Measurements from ENCODE around the gene LARGE1.

The LARGE1 gene

DNA sequence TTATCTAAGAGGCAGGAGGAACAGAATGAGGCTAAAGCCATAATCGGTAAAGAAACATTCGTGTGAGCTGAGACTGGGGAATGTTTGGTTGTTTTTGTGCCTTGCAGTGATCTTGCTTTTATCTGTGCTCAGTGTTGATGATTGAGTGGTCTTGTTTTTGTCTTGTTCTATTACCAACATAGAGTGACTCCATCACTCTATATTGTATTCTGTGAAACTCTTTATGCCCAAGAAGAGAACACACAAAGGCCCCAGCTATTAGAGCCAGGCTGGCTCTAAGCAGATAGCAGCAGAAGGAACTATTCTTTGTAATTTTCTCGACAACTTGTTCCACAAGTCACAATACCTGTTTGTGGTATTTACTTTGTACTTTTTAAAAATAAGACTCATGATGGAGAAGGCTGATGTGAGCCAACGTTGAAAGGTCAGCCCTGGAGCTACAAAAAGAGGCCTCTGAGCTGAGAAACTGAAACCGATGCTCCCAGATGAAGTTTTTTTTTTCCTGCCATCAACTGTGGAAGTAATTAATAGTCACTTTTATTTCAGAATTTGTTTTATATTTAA, 68.4 kb downstream of the LARGE1 start:
- no peak for DNase-seq

DNA sequence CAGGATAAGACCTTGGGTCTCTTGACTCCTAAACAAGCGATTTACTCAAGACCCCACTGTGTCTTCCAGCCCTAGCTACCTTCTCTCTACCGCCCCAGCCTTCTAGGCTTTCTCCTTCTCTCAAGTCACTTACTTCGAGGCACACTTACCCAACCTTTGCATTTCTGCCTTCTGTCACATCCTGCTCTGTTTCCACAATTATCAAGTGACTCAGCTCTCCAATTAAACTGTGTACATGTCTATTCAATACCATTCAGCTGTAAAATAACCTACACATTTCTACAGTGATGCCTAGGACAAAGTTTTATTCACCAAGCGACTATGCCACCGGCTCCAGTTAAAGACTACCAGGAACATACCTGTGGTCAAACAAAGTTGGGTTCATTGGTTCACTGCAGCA, 69.0 kb downstream of the LARGE1 start:
- DNase-seq: no peak

DNA sequence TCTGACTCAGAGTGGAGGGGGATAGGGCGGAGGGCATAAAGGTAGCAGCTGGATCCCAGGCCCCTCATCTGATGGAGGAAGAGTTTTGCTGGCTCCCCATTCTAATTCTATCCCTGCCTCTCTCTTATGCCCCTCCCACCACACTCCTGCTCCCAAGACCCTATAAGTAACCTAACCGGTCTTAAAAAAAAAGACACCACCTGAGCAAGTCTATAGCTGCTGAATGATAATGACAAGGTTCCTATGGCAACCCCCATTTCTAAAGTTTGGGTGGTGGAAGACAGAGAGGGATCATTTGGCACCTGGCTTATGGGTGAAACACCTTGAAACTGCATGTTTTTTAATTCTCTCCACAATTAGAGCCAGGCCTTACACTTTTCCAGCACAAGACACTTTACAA, 69.6 kb downstream of the LARGE1 start:
- DNase-seq: no peak

DNA sequence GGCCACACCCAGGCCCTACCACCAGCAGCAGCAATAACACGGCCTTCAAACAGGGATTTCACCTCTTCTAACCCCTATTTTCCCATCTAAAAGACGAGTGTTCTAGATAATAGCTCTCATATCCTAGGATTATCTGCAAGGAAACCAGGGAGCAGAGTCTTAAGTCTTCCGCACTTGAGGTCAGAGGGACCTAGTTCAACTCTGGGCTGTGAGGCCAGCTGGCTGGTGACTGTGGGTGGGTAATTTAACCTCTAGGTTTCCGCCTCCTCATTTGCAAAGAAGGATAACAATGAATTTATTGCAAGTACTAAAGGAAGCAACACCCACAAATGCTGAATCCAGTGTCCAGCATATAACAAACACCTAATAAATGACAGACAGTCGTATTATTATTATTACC, 70.1 kb downstream of the LARGE1 start:
- DNase-seq: no peak

DNA sequence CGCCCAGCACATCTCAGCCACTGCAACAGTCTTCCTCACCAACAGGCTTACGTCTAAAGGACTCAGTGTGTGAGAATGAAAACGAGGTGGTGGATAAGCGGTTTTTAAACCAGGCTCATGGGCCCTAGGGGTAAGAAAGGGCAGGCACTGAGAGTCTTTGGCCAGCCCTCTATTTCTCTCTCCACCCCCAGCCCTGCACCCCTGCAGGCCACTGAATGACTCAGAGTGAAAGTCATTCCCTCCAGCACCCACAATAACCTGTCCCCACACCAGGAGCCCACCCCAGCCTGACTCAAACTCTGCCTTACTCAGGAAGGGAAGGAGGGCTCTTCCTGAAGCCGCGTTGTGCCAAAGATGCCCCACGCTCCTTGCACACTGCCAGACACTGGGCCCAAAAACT, 72.0 kb downstream of the LARGE1 start:
- no peak for DNase-seq

DNA sequence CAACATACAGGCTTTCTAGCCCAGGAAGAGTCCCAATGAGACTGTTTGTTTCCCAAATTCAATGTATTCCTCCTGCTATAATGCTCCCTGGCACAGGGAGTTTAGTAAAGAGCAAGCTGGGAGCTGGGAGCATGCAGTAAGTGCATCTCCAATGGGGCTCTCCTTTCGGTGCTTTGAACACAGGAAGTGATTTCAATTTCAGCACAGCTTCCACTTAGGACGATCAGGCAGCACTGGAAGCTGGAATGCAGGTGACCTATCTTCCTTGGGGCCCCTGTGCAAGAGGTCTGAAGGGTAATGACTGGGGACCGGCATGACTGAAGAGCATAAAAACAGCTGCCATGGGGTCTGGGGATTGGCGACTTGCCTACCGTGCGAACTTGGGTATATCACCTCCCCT, 76.0 kb downstream of the LARGE1 start:
- no peak for DNase-seq

DNA sequence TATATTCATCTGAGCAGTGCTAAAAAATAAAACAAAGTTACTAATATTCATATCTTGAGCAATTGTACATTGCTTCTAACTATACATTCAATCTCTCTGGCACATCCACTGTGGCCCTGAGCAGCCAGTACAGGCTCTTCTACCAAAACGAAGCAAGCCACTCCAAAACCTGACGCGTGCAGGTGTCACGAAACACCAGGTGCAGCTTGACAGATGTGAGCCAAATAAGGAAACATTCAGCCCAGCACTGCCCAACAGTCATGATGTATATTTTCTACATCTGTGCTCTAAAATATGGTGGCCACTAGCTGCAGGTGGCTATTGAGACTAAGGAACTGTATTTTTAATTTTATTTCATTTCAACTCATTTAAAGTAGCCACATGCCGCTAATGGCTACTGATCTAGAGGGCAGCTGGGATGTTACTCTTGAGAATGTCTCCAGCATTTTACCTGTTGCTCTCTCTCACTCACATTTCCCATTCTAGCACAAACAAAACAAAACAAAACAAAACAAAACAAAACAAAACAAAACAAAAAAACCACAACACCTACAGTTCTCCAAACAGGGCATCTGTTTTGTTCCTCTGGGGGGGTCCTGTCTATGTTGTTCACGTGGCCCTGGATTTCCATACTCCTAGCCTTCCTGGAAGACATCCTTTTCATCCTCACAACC, 77.7 kb downstream of the LARGE1 start:
- no peak for DNase-seq

DNA sequence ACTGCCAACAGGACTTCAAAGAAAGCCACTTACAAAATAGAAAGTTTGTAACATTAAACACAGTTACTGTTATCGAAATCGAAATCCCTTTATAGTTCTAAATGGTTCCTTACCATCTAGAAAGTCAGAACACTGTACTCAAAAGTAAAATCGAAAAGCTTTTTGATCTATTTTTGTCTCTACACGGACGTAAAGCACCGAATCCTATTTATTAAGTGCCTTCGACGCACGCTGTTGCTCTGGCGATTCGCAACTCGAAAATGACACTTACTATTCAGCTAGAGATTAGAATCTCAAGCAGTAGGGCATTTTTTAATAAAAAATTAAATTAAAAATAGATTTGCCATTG, 78.3 kb downstream of the LARGE1 start:
- no peak for DNase-seq

DNA sequence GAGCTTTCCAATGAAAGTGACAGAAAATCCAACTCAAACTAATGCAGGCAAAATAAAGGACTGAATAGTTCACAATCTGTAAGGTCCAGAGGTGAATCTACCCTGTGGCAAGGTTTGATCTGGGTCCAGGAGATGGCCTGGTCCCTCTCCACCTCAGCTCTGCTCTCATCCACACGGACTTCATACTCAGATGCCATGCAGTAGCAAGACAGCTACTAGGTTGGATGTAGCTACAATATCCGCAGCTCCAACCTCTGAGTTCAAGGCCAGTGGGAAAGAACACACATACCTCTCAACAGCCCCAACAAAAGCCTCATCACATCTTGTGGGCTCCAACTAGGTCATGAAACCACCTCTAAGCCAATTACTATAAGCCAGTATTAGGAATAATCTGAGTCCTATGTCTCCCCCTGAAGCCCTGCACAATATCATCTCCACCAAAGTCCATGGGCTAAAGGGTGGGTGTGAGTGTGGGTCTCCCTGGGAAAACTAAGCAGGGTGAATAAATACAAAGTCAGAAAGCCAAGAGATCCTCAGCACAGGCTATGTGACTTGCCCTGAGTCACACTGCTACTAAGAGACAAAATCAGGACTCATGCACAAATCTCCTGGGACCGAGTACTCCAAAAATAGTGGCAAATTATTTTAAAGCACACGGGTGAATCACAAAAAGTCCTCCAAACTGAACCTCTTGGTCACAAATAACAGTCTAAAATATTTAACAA, 78.8 kb downstream of the LARGE1 start:
- DNase-seq: no peak

DNA sequence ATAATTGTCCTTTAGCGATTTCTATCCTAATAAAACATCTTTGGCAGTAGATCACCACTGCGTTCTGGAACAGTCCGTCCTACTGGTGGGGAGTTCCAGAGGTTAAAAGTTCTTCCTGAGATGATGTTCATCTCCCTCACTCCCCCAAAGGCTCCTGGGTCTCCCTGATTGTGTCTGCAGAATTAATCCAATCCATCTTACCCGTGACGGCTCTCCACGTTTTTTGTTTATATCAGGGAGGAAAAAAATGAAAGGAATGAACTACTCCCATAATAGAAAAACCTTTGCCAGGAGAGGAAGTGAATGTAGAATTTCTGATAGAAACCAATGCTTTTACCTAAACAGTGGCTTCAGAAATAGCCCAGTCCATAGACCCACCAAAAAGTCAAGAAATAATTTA, 81.6 kb downstream of the LARGE1 start:
- DNase-seq: no peak

DNA sequence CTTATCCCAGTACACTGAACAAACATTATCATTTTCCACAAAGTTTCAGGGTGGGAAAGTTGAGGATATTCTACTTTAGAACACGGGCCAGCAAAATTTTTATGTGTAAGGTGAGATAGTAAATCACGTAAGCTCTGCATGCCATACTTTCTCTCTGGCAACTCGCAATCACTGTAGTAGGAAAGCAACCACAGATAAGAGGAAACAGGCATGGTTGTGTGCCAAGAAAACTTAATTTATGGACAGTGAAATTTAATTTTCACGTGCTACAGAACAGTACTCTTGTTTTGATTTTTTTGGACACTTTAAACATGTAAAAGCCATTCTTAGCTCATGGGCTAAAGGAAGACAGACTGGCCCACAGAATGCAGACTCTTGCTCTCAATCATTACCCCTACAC, 82.5 kb downstream of the LARGE1 start:
- no peak for DNase-seq

DNA sequence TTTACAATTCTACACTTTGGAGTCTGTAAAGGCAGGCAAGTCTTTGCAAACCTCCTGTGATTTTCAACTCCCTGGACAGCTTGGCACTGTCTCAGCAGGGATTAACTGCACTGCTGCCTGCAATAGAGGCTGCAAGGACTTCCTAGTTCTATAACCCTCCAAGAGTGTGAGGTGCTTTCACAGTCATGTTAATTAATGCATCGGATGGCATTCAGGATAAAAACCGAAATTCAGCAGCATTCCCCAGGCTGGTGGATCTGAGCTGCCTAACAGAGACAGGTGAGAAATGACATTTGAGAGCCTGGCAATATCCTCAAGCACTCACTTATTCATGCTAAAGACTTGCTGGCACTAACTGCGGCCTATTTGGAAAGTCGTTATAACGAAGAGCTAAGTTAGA, 85.0 kb downstream of the LARGE1 start:
- DNase-seq: no peak

DNA sequence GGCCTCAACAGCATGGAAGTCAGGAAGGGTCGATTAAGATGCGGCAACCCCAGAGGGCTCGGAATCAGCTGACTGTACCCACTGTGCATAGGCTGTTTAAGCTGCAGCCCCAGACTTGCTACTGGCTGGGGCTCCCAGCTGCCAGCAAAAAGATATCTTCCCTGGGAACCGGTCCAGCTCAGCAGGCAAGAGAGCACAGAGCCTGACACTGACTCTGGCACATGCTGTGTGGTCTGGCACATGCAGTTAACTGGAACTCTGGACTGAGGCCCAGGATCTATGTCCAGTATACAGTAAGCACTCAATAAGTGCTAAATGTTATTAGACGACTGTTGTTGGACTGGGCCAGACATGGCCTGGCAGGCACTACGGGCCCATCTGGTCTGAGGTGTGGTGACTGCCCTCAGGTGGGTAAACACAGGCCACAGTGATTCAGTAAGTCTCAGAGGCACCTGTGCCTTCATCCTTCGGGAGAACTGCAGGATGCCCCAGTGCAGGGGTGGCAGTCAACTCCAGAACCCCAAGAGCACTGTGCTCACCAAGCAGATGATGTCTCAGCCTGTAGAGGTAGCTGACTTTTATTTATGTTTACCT, 87.6 kb downstream of the LARGE1 start:
- DNase-seq: no peak

DNA sequence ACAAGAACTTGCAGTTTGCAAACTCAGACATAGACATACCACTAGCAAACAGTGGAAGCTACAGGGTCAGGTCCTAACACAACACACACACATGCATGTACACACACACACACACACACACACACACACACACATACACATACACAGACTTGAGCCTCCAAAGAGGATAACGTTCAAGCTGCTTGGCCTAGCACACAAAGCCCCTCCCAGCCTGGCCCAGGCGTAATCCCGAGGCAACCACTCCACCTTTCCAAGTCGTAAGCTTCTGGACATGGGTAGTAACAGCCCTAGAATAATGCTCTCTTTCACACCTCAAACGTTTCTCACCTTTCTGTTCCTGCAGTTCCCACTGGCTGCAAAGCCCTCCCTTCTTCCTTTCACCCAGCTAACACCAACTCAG, 88.6 kb downstream of the LARGE1 start:
- no peak for DNase-seq

DNA sequence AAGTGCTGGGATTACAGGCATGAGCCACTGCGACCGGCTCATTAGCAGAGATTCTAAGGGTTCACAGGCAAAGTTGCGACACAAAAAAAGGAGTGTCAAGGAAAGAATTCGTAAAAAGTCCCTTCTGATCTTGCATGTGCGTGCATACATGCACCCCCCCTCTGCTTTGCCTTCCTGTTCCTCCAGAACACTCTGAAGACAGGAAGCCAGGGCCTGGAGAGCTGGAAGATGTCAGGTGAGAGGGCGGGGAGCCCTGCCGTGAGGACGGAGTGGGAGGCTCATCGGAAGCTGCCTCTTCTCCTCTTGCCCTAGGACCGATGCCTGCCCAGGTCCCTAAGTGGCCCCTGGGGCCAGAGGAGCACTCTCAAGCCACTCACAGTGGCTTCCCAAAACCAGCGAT, 89.1 kb downstream of the LARGE1 start:
- DNase-seq: no peak

DNA sequence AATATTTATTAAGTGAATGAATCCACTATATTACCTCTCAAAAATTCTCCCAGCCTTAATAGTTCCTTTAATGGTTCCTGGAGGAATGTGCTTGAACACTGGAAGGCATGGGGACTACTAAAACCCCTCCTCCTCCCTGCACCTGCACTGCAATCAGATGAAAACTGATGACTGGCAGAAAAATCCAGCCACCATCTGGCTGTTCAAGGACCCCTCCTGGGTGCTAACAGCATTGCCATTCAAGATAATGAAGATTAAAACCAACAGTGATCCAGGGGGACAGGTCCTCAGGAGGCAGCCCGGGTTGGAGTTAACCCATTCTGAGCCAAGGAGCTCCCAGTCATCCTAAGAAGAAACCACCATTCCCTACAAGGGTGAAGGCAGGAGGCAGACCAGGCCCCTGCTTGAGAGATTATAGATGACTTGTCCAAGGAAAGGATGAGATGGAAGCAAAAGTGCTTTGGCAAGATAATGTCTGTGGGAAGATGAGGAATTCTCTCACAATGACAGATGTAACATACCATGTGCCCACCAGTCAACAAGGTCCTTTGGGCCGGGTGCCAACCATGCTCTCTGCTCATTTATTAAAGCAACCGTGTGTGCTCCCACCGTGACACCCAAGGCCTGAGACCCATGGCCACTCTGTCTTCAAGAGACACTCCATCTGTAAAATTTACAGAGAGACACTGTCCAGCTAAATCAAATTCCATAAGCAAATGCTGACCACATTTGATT, 90.6 kb downstream of the LARGE1 start:
- no peak for DNase-seq

DNA sequence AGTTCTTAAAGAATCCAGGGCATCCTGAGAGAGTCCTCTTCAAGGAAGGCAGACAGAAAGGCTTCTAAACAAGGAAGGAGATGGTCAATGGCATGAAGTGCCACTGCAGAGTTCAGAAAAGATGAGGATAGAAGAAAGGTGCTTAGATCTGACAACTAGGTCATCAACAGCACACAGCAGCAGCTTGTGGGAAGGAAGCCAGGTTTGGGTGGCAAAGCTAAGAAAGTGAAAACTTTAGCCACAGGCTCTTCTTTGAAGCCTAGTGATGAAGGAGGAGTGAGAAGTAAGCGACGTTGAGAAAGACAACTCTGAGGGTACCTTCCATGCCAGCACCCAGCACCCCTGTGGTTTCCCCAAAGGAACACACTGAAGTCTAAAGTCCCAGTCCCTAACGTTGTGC, 92.0 kb downstream of the LARGE1 start:
- no peak for DNase-seq

DNA sequence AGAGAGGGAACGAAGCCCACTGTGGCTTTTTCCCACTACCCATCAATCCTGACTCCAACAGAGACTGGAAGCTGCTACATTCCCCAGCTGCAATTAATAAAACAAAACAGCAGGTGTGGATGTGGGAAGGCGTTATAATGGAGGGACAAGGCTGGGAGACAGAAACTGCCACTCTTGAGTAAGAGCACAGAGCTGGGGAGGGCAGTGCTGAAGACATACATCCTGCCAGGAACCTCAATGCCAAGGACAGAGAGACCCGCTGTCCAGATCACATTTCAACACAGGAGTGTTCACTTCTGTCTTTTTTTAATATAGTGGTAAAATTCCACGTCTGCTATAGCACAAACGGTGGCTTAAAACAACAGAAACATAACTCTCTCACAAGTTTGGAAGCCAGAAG, 94.5 kb downstream of the LARGE1 start:
- no peak for DNase-seq

DNA sequence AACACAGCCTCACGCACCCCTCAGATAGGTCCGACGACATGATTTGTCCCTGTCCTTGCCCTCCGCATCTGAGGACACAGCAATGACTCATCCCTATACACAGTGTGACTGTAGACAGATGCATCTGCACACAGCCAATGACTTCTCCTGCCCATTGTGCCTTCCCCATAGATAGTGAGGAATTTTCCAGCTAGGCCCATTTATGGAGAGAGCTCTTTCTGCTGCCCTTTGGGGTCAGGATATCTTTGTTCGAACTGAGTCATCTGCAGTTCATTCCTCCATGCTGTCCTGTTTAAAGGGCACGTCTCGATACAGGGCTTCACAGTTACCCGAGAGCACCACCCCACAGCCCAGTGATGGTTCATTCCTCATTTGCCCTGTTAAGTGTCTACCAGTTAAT, 96.7 kb downstream of the LARGE1 start:
- DNase-seq: no peak

DNA sequence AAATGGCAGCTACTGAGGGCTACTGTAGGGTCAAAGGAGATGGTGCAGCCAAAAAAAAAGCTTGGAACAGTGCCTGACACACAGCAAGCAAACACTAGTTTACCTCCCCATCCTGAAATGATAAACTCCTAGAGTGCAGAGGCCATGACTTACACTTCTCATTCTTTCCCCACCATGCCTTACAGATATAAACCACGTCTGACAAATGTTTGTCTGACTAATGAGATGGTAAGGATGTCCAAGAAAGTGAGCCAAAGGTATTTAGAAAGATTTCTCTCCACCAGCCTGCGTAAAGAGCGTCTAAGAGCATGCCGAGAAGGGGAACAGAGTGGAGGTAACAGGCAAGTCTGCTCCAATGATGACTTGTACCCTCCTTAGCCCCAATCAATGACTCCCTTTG, 99.0 kb downstream of the LARGE1 start:
- DNase-seq: no peak

DNA sequence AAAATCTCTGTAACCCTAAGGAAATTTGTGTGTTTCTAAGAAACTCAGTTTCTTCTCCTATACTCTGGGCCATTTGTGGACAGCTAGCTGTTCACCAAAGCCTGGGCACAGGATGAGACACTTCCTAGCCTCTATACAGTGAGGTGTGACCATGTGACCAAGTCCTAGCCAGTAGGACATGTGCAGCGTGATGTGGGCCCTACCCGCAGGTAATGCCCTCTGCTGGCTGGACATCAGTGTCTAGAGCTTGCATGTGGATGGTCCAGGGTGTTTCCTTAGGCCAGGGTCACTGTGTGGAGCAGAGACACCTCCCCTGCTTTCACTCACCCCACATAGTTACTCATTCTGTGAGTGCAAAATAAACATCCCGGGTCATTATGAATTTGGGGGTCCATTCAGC, 100.5 kb downstream of the LARGE1 start:
- DNase-seq: no peak

DNA sequence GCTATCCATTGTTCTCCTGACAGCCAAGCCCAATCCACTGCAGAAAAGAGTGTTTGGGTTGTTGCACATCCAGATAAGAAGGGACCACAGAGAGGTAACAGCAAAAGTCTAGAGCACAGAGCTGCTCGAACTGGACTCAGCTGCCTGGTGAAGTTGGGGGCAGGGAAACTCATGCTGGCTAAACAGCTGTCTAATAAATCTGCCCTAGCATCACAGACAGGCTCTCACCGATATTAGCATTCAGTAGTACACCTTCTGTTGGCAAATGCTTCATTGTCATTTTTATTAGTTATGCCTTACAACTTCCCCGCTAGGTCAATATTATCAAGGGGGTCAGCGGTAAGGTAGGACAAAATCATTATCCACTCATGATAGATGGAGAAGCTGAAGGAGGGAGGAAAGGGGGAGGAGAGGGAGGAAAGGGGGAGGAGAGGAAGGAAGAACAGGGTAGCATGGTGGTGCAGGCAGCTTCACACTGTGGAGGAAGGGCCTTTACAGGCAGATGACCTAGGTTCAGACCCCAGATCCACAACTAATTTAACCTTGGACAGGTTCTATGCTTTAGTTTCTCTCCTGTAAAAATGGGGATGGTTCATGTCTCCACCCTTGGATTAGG, 102.7 kb downstream of the LARGE1 start:
- DNase-seq: no peak

DNA sequence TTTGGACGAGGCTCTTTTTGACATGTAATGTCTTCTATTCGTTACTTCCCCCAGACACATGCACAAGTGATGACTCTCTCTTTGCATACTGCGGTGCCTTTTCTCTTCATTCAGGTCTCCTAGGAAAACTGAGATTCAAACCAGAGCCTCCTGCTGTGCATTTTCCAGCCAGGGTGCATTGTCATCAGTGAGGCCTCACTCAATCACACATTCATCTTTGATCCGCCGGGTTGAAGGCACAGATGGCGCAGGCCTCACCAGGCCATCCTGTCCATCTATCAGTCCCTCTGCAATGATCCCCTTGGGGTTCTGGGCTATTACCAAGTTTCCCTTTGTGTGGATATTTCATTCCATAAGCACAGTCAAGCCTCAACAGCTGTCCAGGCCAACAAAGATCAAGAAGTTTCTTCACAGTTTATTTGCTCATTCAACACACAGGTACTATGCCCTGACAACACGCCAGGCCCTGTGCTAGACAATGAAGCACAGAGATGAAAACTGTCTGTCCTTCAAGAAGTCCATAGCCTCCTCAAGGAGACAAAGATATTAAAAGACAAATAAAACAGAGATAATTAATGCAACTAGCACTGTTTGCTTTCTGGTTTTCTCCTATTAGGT, 107.8 kb downstream of the LARGE1 start:
- DNase-seq: no peak

All from bone marrow (tissue), 2 donors.